HG02610 (cell line): ENCODE data around the gene ZFP36L2.

ENCODE experiments used
- ATAC-seq: cut with Tn5 transposase; IDR thresholded peaks from one replicate; pipeline ENCODE4 v1.9.1; 2021; ENCODE audit warnings: mild to moderate bottlenecking, moderate library complexity; ENCODE audit not compliant: unreplicated experiment

ZFP36L2 gene

DNA sequence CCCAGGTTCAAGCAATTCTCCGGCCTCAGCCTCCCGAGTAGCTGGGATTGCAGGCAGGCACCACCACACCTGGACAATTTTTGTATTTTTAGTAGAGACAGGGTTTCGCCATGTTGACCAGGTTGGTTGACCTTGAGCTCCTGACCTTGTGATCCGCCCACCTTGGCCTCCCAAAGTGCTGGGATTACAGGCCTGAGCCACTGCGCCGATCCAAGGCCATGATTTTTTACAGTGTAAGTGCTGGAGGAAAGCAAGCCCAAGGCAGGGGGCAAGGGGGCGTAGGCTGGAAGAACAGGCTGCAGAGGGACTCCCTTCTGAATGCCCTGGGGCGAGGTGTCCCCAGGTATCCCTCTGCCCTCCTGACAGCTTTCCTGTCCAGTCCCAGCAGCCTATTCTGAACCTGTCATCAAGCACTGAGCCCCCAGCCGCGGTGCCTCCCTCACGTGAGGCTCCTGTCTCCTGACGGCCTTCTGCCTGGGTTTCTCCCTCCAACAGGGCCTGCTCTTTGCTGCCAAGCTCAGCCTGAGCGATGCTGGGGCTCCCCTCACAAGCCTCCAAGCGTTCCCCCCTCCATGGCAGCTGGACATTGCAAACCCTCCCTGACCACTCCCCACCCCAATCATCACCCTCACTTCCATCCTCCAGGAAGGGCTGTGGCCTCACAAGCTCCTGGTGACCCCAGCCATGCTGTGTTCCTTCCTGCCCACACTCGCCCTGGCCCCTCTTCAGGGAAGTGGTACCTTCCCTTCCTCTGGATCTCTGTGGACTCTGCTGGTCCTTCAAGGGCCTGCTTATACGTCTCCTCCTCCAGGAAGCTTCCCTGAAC, 37.6 kb downstream of the ZFP36L2 start:
- no peak for ATAC-seq

GRCh38 chr2:43186679-43187374, 39.6 kb downstream of the ZFP36L2 start:
- no peak for ATAC-seq

GRCh38 chr2:43186321-43186678, 40.1 kb downstream of the ZFP36L2 start:
- no peak for ATAC-seq

DNA sequence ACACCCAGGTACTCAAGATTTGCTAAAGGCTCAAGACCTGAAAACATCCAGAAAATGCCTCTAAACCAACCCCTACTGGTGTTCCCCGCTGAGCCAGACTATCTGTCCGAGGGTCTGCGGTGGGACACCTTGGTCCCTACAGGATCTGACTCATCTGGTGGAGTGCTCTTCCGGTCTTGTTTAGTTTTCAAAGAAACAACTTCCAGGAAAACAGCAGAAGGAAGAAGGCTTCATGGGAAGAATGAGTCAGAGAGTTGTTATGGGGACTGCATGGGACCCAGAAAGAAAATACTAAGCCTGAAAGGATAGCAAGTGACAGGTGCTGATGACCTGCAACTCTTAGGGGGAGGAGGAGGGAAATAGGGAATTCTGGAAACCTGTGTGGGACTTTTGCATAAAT, 41.3 kb downstream of the ZFP36L2 start:
- ATAC-seq = no peak

GRCh38 chr2:43184339-43184895, 42.0 kb downstream of the ZFP36L2 start:
- ATAC-seq = no peak

DNA sequence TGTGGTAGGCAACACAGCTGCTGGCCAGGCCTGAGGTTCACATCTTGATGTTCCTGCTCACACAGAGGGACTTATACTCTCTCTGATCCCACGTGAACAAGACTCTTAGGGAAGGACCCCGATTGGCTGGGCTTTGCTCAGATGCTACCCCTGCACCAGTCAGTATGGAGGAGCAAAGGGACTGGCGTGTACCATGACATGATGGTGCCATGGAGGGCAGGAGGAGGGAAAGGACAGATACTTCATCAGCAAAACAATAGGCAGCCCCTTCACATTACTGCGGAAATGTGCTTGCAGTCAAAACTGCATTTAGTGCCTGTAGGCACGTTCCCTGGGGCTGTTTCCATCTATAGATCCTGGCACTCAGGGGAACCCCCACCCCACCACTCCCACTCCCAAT, 42.7 kb downstream of the ZFP36L2 start:
- no peak for ATAC-seq

GRCh38 chr2:43180897-43181296, 45.5 kb downstream of the ZFP36L2 start:
- no peak for ATAC-seq

DNA sequence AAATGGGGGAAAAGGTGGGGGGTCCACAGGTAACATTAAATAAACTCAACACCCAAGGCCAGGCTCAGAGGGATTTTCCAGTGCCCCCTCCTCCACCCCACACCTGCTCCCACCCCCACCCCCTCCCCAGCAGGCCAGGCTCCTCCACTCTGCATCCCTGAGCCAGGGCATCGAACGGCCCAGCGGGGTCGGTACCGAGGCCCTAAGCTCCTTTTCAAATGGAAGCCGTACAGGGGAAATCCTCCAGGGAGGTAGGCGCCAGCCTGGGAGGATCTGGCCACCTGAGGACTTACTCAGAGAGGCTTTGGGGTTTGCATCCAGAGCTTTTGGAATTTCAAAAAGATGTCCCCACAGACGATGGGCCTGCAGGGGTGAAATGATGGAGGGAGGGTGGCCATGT, 46.5 kb downstream of the ZFP36L2 start:
- no peak for ATAC-seq

DNA sequence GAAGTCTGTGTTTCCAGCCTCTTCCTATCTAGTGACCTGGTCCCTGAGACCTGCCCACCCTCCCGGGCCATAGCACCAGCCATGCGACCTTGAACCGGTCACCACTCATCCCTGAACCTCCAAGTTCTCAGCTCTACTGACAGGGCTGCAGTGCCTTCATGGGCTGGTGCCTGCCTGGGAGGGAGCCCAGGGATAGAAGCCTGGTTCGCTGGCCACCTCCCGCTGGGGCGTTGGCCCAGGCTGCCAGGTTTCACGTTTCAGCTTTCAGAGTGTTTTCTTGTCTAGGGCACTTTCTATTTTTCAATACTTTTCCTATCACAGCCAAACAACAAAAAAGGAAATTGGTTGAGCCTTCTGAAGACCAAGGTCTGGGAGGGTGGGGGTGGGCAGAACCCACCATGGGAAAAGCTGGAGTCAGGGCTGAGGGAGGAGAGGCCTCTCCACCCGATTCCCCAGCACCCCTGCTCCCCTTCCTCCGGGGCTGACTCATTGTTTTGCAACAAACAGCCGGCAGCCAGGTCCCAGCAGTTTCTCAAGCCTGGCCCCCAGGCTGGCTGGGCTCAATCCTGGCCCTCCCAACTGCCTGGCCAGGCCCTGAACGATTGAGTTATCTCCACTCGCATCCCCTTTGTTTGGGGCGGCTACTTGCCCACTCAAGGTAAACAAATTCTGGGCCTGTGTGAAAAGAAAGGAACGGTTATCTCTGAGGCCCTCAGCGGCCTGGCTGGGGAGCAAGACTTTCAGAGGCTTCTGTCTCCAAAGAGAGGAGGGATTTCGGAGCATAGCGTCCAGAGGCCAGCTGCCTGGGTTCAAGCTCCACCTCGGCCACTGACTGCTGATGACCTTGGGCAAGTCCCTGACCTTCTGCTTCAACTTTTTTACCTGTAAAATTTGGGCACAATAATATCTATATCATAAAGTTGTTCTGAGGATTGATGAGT, 47.5 kb downstream of the ZFP36L2 start:
- no peak for ATAC-seq

GRCh38 chr2:43178055-43178598, 48.3 kb downstream of the ZFP36L2 start:
- ATAC-seq = no peak

DNA sequence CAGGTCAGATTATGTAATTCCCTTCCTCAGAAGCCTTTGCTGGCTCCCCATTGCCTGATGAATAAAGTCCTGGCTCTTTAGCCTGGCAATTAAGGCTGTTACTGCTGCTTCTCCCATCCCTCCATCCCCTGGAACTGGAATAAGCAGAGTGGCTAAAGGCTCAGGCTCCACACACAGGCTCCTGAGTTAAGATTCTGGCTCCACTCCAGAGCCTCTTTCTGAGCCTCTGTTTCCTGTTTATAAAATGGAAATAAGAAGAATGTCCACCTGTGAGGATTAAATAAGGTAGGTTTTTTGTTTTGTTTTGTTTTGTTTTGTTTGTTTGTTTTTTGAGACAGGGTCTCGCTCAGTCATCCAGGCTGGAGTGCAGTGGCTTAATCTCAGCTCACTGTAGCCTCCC, 50.0 kb downstream of the ZFP36L2 start:
- ATAC-seq = no peak

DNA sequence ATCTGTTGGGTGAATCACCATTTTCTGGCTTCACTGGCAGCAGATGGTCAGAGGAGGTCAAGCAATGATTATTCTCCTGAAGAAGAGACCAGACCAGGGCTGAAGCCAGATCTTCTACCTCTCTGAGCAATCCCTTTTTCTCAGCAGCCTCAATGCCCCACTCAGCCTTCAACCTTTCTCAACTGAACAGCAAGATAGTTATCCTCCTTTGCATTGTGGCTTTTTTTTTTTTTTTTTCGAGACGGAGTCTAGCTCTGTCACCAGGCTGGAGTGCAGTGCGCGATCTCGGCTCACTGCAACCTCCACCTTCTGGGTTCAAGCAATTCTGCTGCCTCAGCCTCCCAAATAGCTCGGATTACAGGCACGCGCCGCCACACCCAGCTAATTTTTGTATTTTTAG, 50.5 kb downstream of the ZFP36L2 start:
- ATAC-seq = no peak

DNA sequence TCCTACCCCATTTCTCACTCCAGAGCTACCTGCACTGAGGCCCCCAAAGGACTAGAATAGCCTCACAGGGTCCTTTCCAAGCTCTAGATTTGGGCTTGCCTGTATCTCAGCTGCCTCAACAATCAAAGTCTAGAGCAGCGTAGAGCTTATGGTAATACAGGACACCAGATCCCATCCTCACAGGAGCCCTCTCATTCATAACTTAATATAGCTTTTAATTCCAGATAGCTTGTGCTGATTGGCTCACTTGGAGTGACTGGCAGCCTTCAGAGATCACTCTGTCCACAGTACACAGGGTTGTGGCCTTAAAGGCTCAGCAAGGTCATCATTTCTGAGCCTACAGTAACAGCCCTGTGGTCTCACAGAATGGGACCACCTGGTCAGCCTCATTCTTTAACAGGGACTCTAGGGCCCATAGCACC, 51.4 kb downstream of the ZFP36L2 start:
- no peak for ATAC-seq

- peak; percentile 88 for ATAC-seq
Observed at GRCh38 chr2:43174368-43174916, 52.0 kb downstream of the ZFP36L2 start.
